Mesendoderm (in vitro differentiated cells): ENCODE data around the gene FXN.

Experiments used
- DNase-seq: peaks from one replicate; pipeline ENCODE4 v3.0.0; 2013
- H2AK5ac ChIP-seq: 2 replicates; pipeline ENCODE4 v1.6.1; 2013; ENCODE audit warnings: low read length, inconsistent platforms
- H2BK120ac ChIP-seq: 2 replicates; pipeline ENCODE4 v1.6.1; 2013; ENCODE audit warnings: low read depth, mild to moderate bottlenecking, low read length, moderate library complexity, mixed read lengths
- H2BK15ac ChIP-seq: replicated peaks from 2 replicates; pipeline ENCODE4 v1.6.1; 2013; ENCODE audit warnings: low read depth, mild to moderate bottlenecking, moderate library complexity
- H2BK5ac ChIP-seq: 2 replicates; pipeline ENCODE4 v1.6.1; 2013; ENCODE audit warnings: low read length, inconsistent platforms
- H3K18ac ChIP-seq: 2 replicates; pipeline ENCODE4 v1.6.1; 2013; ENCODE audit warnings: mild to moderate bottlenecking, low read length, mixed read lengths
- H3K23ac ChIP-seq: one replicate; pipeline ENCODE4 v1.6.1; 2013; ENCODE audit warnings: low read length
- H3K27ac ChIP-seq: 2 replicates; pipeline ENCODE4 v1.5.1; 2013; ENCODE audit warnings: low read depth, mild to moderate bottlenecking, inconsistent platforms, low read length, moderate library complexity
- H3K27me3 ChIP-seq: 2 replicates; pipeline ENCODE4 v1.6.1; 2013; ENCODE audit warnings: low read length, control low read depth, mild to moderate bottlenecking, inconsistent platforms; ENCODE audit not compliant: insufficient read depth, poor library complexity
- H3K36me3 ChIP-seq: 2 replicates; pipeline ENCODE4 v1.6.1; 2013; ENCODE audit warnings: low read length, inconsistent platforms; ENCODE audit not compliant: control insufficient read depth, insufficient read depth
- H3K4ac ChIP-seq: one replicate; pipeline ENCODE4 v1.6.1; 2013; ENCODE audit warnings: low read depth, mild to moderate bottlenecking, low read length, moderate library complexity
- H3K4me1 ChIP-seq: 2 replicates; pipeline ENCODE4 v1.6.1; 2013; ENCODE audit warnings: low read depth, low read length, inconsistent platforms; ENCODE audit not compliant: control insufficient read depth
- H3K4me2 ChIP-seq: 2 replicates; pipeline ENCODE4 v1.6.1; 2013; ENCODE audit warnings: low read length
- H3K4me3 ChIP-seq: 2 replicates; pipeline ENCODE4 v1.5.1; 2013; ENCODE audit warnings: mild to moderate bottlenecking, low read length
- H3K56ac ChIP-seq: one replicate; pipeline ENCODE4 v1.6.1; 2013; ENCODE audit warnings: low read length
- H3K79me1 ChIP-seq: 2 replicates; pipeline ENCODE4 v1.6.1; 2013; ENCODE audit warnings: low read length, inconsistent platforms
- H3K79me2 ChIP-seq: 2 replicates; pipeline ENCODE4 v1.6.1; 2013; ENCODE audit warnings: mild to moderate bottlenecking, low read length; ENCODE audit not compliant: control insufficient read depth, insufficient read depth
- H3K9ac ChIP-seq: 2 replicates; pipeline ENCODE4 v1.6.1; 2013; ENCODE audit warnings: low read length, inconsistent platforms
- H4K5ac ChIP-seq: one replicate; pipeline ENCODE4 v1.6.1; 2013; ENCODE audit warnings: low read length
- H4K8ac ChIP-seq: one replicate; pipeline ENCODE4 v1.6.1; 2013; ENCODE audit warnings: low read depth, mild to moderate bottlenecking, control low read depth, low read length, moderate library complexity
- WGBS: extraction: QIAGEN DNeasy Blood & Tissue Kit; methylation state at CpG from one replicate; pipeline ENCODE4 v1.1.7; 2013; ENCODE audit warnings: low lambda C conversion rate, missing lambda C conversion rate; ENCODE audit not compliant: insufficient coverage; ENCODE audit errors: extremely low coverage; 5-methylcytosine and 5-hydroxymethylcytosine counted together

Gene FXN

GRCh38 chr9:69070201-69070600 is 34.6 kb downstream of the FXN start:
- no peak overlapping the region for H2BK5ac ChIP-seq
- H3K56ac ChIP-seq, result no peak overlapping the region
- no peak for DNase-seq
- H3K4me3 ChIP-seq, result no peak overlapping the region
- no CpG with 5 or more reads among the region's 7 CpGs for WGBS
- H3K36me3 ChIP-seq, result peaks cover 5% of the 10 kb centered on the region
- no peak overlapping the region for H4K8ac ChIP-seq
- H3K9ac ChIP-seq, result no peak overlapping the region
- no peak overlapping the region for H2BK120ac ChIP-seq
- H3K79me1 ChIP-seq, result no peaks in the 10 kb centered on the region
- no peaks in the 10 kb centered on the region for H3K4me1 ChIP-seq
- H3K27me3 ChIP-seq, result no peaks in the 10 kb centered on the region
- no peaks in the 10 kb centered on the region for H3K79me2 ChIP-seq
- no peak overlapping the region for H2AK5ac ChIP-seq
- no peak overlapping the region for H3K18ac ChIP-seq
- H3K23ac ChIP-seq, result no peak overlapping the region
- no peak overlapping the region for H4K5ac ChIP-seq
- H2BK15ac ChIP-seq, result no peak overlapping the region
- H3K27ac ChIP-seq, result no peak overlapping the region
- H3K4me2 ChIP-seq, result no peak overlapping the region
- H3K4ac ChIP-seq, result no peak overlapping the region

GRCh38 chr9:69071059-69071458 is 35.5 kb downstream of the FXN start:
- Histone ChIP-seq H3K4ac (no peak overlapping the region), H3K4me1 (no peaks in the 10 kb centered on the region), H3K79me1 (no peaks in the 10 kb centered on the region), H2BK15ac (no peak overlapping the region), H3K4me2 (no peak overlapping the region), H3K18ac (no peak overlapping the region), H2BK120ac (no peak overlapping the region), H3K79me2 (no peaks in the 10 kb centered on the region), H3K27ac (no peak overlapping the region), H3K36me3 (peaks cover 5% of the 10 kb centered on the region), H3K56ac (no peak overlapping the region), H3K9ac (no peak overlapping the region), H3K4me3 (no peak overlapping the region), H4K8ac (no peak overlapping the region), H2BK5ac (no peak overlapping the region), H3K27me3 (no peaks in the 10 kb centered on the region), H4K5ac (no peak overlapping the region), H3K23ac (no peak overlapping the region), H2AK5ac (no peak overlapping the region)
- no CpG with 5 or more reads among the region's 3 CpGs for WGBS
- DNase-seq, result no peak

DNA sequence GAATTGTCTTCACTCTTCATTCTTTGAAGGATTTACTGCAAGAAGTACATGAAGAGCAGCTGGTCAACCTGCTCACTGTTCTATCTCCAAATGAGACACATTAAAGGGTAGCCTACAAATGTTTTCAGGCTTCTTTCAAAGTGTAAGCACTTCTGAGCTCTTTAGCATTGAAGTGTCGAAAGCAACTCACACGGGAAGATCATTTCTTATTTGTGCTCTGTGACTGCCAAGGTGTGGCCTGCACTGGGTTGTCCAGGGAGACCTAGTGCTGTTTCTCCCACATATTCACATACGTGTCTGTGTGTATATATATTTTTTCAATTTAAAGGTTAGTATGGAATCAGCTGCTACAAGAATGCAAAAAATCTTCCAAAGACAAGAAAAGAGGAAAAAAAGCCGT is 37.6 kb downstream of the FXN start:
- Histone ChIP-seq H3K79me2 (no peaks in the 10 kb centered on the region), H4K8ac (no peak overlapping the region), H3K79me1 (no peaks in the 10 kb centered on the region), H3K18ac (no peak overlapping the region), H3K23ac (no peak overlapping the region), H4K5ac (no peak overlapping the region), H3K36me3 (peaks cover 5% of the 10 kb centered on the region), H3K56ac (no peak overlapping the region), H3K9ac (no peak overlapping the region), H3K4me2 (no peak overlapping the region), H3K4me1 (no peaks in the 10 kb centered on the region), H3K4me3 (no peak overlapping the region), H2BK5ac (no peak overlapping the region), H2BK120ac (no peak overlapping the region), H3K27me3 (no peaks in the 10 kb centered on the region), H2BK15ac (no peak overlapping the region), H2AK5ac (no peak overlapping the region), H3K4ac (no peak overlapping the region), H3K27ac (no peak overlapping the region)
- no CpG with 5 or more reads among the region's 4 CpGs for WGBS
- DNase-seq, result no peak

GRCh38 chr9:69074801-69075200 is 39.2 kb downstream of the FXN start:
- H2AK5ac ChIP-seq, result no peak overlapping the region
- H3K4ac ChIP-seq, result no peak overlapping the region
- no peak overlapping the region for H3K18ac ChIP-seq
- H3K4me2 ChIP-seq, result no peak overlapping the region
- no peak overlapping the region for H2BK5ac ChIP-seq
- H3K27ac ChIP-seq, result no peak overlapping the region
- no peaks in the 10 kb centered on the region for H3K79me2 ChIP-seq
- no peak overlapping the region for H3K4me3 ChIP-seq
- DNase-seq, result no peak
- no peak overlapping the region for H3K9ac ChIP-seq
- H2BK15ac ChIP-seq, result no peak overlapping the region
- WGBS, result no CpG with 5 or more reads among the region's 2 CpGs
- no peak overlapping the region for H4K5ac ChIP-seq
- no peak overlapping the region for H2BK120ac ChIP-seq
- H3K56ac ChIP-seq, result no peak overlapping the region
- H3K27me3 ChIP-seq, result no peaks in the 10 kb centered on the region
- H3K36me3 ChIP-seq, result peaks cover 1% of the 10 kb centered on the region
- H3K4me1 ChIP-seq, result no peaks in the 10 kb centered on the region
- no peak overlapping the region for H4K8ac ChIP-seq
- H3K79me1 ChIP-seq, result no peaks in the 10 kb centered on the region
- H3K23ac ChIP-seq, result no peak overlapping the region

GRCh38 chr9:69076550-69076949 is 41.0 kb downstream of the FXN start:
- WGBS, result no CpG with 5 or more reads among the region's 5 CpGs
- Histone ChIP-seq H3K27ac (no peak overlapping the region), H3K18ac (no peak overlapping the region)

GRCh38 chr9:69078069-69078468 is 42.5 kb downstream of the FXN start:
- Histone ChIP-seq H3K56ac (no peak overlapping the region), H2BK5ac (no peak overlapping the region), H3K36me3 (no peaks in the 10 kb centered on the region), H3K4me1 (no peaks in the 10 kb centered on the region), H2BK120ac (no peak overlapping the region), H3K4ac (no peak overlapping the region), H3K18ac (no peak overlapping the region), H3K9ac (no peak overlapping the region), H3K23ac (no peak overlapping the region), H4K8ac (no peak overlapping the region), H4K5ac (no peak overlapping the region), H3K79me2 (no peaks in the 10 kb centered on the region), H3K27ac (no peak overlapping the region), H3K27me3 (no peaks in the 10 kb centered on the region), H3K4me2 (no peak overlapping the region), H2BK15ac (no peak overlapping the region), H3K79me1 (no peaks in the 10 kb centered on the region), H2AK5ac (no peak overlapping the region), H3K4me3 (no peak overlapping the region)
- no peak for DNase-seq
- no CpG with 5 or more reads among the region's 2 CpGs for WGBS

More at GRCh38 chr9:69076550-69076949, 41.0 kb downstream of the FXN start:
- no peaks in the 10 kb centered on the region for H3K4me1 ChIP-seq
- no peaks in the 10 kb centered on the region for H3K79me2 ChIP-seq
- no peak overlapping the region for H2BK5ac ChIP-seq
- no peaks in the 10 kb centered on the region for H3K79me1 ChIP-seq
- H3K36me3 ChIP-seq, result no peaks in the 10 kb centered on the region
- H3K4ac ChIP-seq, result no peak overlapping the region
- H3K23ac ChIP-seq, result no peak overlapping the region
- H3K56ac ChIP-seq, result no peak overlapping the region
- H2AK5ac ChIP-seq, result no peak overlapping the region
- no peak overlapping the region for H4K5ac ChIP-seq
- DNase-seq, result no peak
- H4K8ac ChIP-seq, result no peak overlapping the region
- H2BK120ac ChIP-seq, result no peak overlapping the region
- no peaks in the 10 kb centered on the region for H3K27me3 ChIP-seq
- H2BK15ac ChIP-seq, result no peak overlapping the region
- no peak overlapping the region for H3K4me3 ChIP-seq
- H3K9ac ChIP-seq, result no peak overlapping the region
- no peak overlapping the region for H3K4me2 ChIP-seq
